Neural cell (in vitro differentiated cells): Measurements from ENCODE around the gene AMELX. TPM values are rescaled to one million over a fixed set of nuclear protein-coding genes. Genes with fewer than 3 reads are reported as not detected.

Experiments
- H2AFZ ChIP-seq: fragments of 200-600, 300-800 bp; sonication (generic), shearing (Covaris generic); 2 replicates; pipeline ENCODE4 v1.6.0; 2014; ENCODE audit warnings: low read depth, mild to moderate bottlenecking, antibody characterized with exemption, low read length, moderate library complexity
- H3F3A ChIP-seq: fragments of 200-600 bp; shearing (Covaris generic); 2 replicates; pipeline ENCODE4 v1.6.1; 2016; ENCODE audit warnings: mild to moderate bottlenecking, moderate library complexity, mixed read lengths, antibody characterized with exemption, low read length; ENCODE audit not compliant: insufficient read depth, poor library complexity, severe bottlenecking
- H3K27ac ChIP-seq: fragments of 200-600, 300-800 bp; sonication (generic), shearing (Covaris generic); 2 replicates; pipeline ENCODE4 v1.5.1; 2014; ENCODE audit warnings: mild to moderate bottlenecking, low read length, moderate library complexity
- H3K27me3 ChIP-seq: fragments of 300-800, 200-600 bp; sonication (generic), shearing (Covaris generic); 2 replicates; pipeline ENCODE4 v1.6.0; 2014; ENCODE audit warnings: mild to moderate bottlenecking, low read depth, low read length, moderate library complexity; ENCODE audit not compliant: insufficient read depth
- H3K36me3 ChIP-seq: fragments of 300-800, 200-600 bp; sonication (generic), shearing (Covaris generic); 2 replicates; pipeline ENCODE4 v1.5.1; 2014; ENCODE audit warnings: mild to moderate bottlenecking, antibody characterized with exemption, low read length, moderate library complexity; ENCODE audit not compliant: insufficient read depth
- H3K4me2 ChIP-seq: fragments of 300-800, 200-600 bp; sonication (generic), shearing (Covaris generic); 2 replicates; pipeline ENCODE4 v1.6.0; 2014; ENCODE audit warnings: mild to moderate bottlenecking, low read length
- H3K4me3 ChIP-seq: fragments of 300-800, 200-600 bp; sonication (generic), shearing (Covaris generic); 2 replicates; pipeline ENCODE4 v1.5.1; 2014; ENCODE audit warnings: mild to moderate bottlenecking, low read length, moderate library complexity
- H3K79me2 ChIP-seq: fragments of 200-600 bp; shearing (Covaris generic); replicated peaks from 2 replicates; pipeline ENCODE4 v1.6.0; 2014; ENCODE audit warnings: mild to moderate bottlenecking, low read length, moderate library complexity; ENCODE audit not compliant: insufficient read depth
- H3K9ac ChIP-seq: fragments of 300-800, 200-600 bp; sonication (generic), shearing (Covaris generic); 2 replicates; pipeline ENCODE4 v1.6.1; 2016; ENCODE audit warnings: mild to moderate bottlenecking, low read length, mixed read lengths
- H3K9me2 ChIP-seq: fragments of 200-600 bp; shearing (Covaris generic); 2 replicates; pipeline ENCODE4 v1.6.1; 2016; ENCODE audit warnings: mild to moderate bottlenecking, low read length, mixed read lengths; ENCODE audit not compliant: insufficient read depth
- H3K9me3 ChIP-seq: fragments of 200-600, 300-800 bp; sonication (generic), shearing (Covaris generic); 2 replicates; pipeline ENCODE4 v1.6.1; 2016; ENCODE audit warnings: mild to moderate bottlenecking, mixed run types, low read length, moderate library complexity, mixed read lengths
- H4K20me1 ChIP-seq: fragments of 200-600 bp; shearing (Covaris generic); 2 replicates; pipeline ENCODE4 v1.6.1; 2016; ENCODE audit warnings: mild to moderate bottlenecking, mixed run types; ENCODE audit not compliant: insufficient read depth
- CTCF ChIP-seq: fragments of 450-650 bp; IDR thresholded peaks from 2 replicates; pipeline ENCODE4 v1.5.1; 2014; ENCODE audit warnings: antibody characterized with exemption, mild to moderate bottlenecking, moderate library complexity; ENCODE audit not compliant: poor library complexity, severe bottlenecking
- EP300 ChIP-seq: fragments of 450-650 bp; conservative IDR thresholded peaks from 2 replicates; pipeline ENCODE4 v1.6.1; 2014; ENCODE audit warnings: antibody characterized with exemption, mild to moderate bottlenecking, moderate library complexity; ENCODE audit not compliant: poor library complexity, severe bottlenecking
- EZH2 ChIP-seq: fragments of 200-600, 300-800 bp; shearing (Covaris generic), sonication (generic); IDR thresholded peaks from 2 replicates; pipeline ENCODE4 v1.6.1; 2014; ENCODE audit warnings: antibody characterized with exemption, low read length, borderline replicate concordance, mild to moderate bottlenecking; ENCODE audit not compliant: insufficient read depth, poor library complexity, severe bottlenecking
- MXI1 ChIP-seq: fragments of 450-650 bp; conservative IDR thresholded peaks from 2 replicates; pipeline ENCODE4 v1.6.1; 2014; ENCODE audit warnings: antibody characterized with exemption, mild to moderate bottlenecking; ENCODE audit not compliant: poor library complexity, severe bottlenecking
- POLR2AphosphoS5 ChIP-seq: IDR thresholded peaks from 2 replicates; pipeline ENCODE4 v1.6.1; 2012
- RAD21 ChIP-seq: fragments of 450-650 bp; conservative IDR thresholded peaks from 2 replicates; pipeline ENCODE4 v1.6.1; 2014; ENCODE audit warnings: antibody characterized with exemption, mild to moderate bottlenecking, moderate library complexity
- REST ChIP-seq: IDR thresholded peaks from 2 replicates; pipeline ENCODE4 v1.6.1; 2012; ENCODE audit warnings: borderline replicate concordance
- SMC3 ChIP-seq: fragments of 450-650 bp; conservative IDR thresholded peaks from 2 replicates; pipeline ENCODE4 v1.6.1; 2014; ENCODE audit warnings: antibody characterized with exemption, mild to moderate bottlenecking, moderate library complexity; ENCODE audit not compliant: poor library complexity
- TAF1 ChIP-seq: IDR thresholded peaks from 2 replicates; pipeline ENCODE4 v1.6.1; 2012; ENCODE audit warnings: low read depth
- polyA plus RNA-seq: library from polyadenylated mRNA; depleted of rRNA; stranded (reverse); fragments of >200 nt; gene quantifications from 2 replicates; pipeline ENCODE4 v1.2.3, GENCODE V29; 2014

The AMELX gene
- polyA plus RNA-seq, 1 donor from 2014 or later, result not detected

- no peaks in the 10 kb centered on the region for H3F3A ChIP-seq
- H3K36me3 ChIP-seq, result no peaks in the 10 kb centered on the region
- H3K9ac ChIP-seq, result no peak overlapping the region
- no peaks in the 10 kb centered on the region for H3K9me2 ChIP-seq
- no peaks in the 10 kb centered on the region for H4K20me1 ChIP-seq
- H3K4me3 ChIP-seq, result no peak overlapping the region
- no peaks in the 10 kb centered on the region for H3K9me3 ChIP-seq
- H3K79me2 ChIP-seq, result no peaks in the 10 kb centered on the region
- H3K4me2 ChIP-seq, result no peak overlapping the region
- no peak for TF ChIP-seq EP300
- H3K27ac ChIP-seq, result no peak overlapping the region
- H3K27me3 ChIP-seq, result no peaks in the 10 kb centered on the region
- no peak overlapping the region for H2AFZ ChIP-seq
Measured at GRCh38 chrX:11282043-11282442, 11.2 kb upstream of the AMELX start.

- Histone ChIP-seq H3K9ac (no peak overlapping the region), H4K20me1 (no peaks in the 10 kb centered on the region), H3K9me2 (no peaks in the 10 kb centered on the region), H3F3A (no peaks in the 10 kb centered on the region), H3K9me3 (no peaks in the 10 kb centered on the region), H3K36me3 (no peaks in the 10 kb centered on the region), H2AFZ (no peak overlapping the region), H3K4me3 (no peak overlapping the region), H3K27me3 (no peaks in the 10 kb centered on the region), H3K4me2 (no peak overlapping the region), H3K79me2 (no peaks in the 10 kb centered on the region), H3K27ac (no peak overlapping the region)
- TF ChIP-seq SMC3 (no peak), REST (no peak), RAD21 (no peak), MXI1 (no peak), CTCF (no peak), TAF1 (no peak), EZH2 (no peak), POLR2AphosphoS5 (no peak), EP300 (no peak)
Measured at GRCh38 chrX:11285651-11286050, 7.6 kb upstream of the AMELX start.

GRCh38 chrX:11287505-11287904 is 5.7 kb upstream of the AMELX start:
- Histone ChIP-seq H3K27me3 (no peaks in the 10 kb centered on the region), H3K9me2 (no peaks in the 10 kb centered on the region), H3F3A (no peaks in the 10 kb centered on the region), H3K79me2 (no peaks in the 10 kb centered on the region), H3K27ac (no peak overlapping the region), H3K4me3 (no peak overlapping the region), H3K9me3 (no peaks in the 10 kb centered on the region), H3K36me3 (no peaks in the 10 kb centered on the region), H3K9ac (no peak overlapping the region), H4K20me1 (no peaks in the 10 kb centered on the region), H2AFZ (no peak overlapping the region), H3K4me2 (no peak overlapping the region)
- TF ChIP-seq POLR2AphosphoS5, result no peak
- TF ChIP-seq EP300, result no peak
- no peak for TF ChIP-seq REST
